AG04450 (cell line): Measurements from ENCODE around the gene OR2T11. TPM values are rescaled to one million over a fixed set of nuclear protein-coding genes. Genes with fewer than 3 reads are reported as not detected.

Experiments
- CTCF ChIA-PET: fragments of 300-600, 350-600 bp; formaldehyde crosslinking; extraction: SDS; loops from one replicate; lab custom pipeline; 2022; ENCODE audit warnings: antibody characterized with exemption, inconsistent platforms; lab: Charles Lee
- POLR2A ChIA-PET: fragments of 350-600 bp; formaldehyde crosslinking; extraction: SDS; loops from one replicate; lab custom pipeline; 2021; ENCODE audit warnings: antibody characterized with exemption, inconsistent platforms; lab: Yijun Ruan, JAX
- DNase-seq: peaks from one replicate; pipeline ENCODE4 v3.0.0-alpha.2; 2011; ENCODE audit warnings: low read depth, low spot score
- H3K27ac ChIP-seq: one replicate; pipeline ENCODE4 v1.5.1; 2012; ENCODE audit warnings: low read depth, low read length, control low read depth
- H3K27me3 ChIP-seq: one replicate; pipeline ENCODE4 v1.6.0; 2012; ENCODE audit warnings: low read length; ENCODE audit not compliant: control insufficient read depth, insufficient read depth
- H3K4me3 ChIP-seq: 2 replicates; pipeline ENCODE4 v1.5.1; 2011; ENCODE audit warnings: mild to moderate bottlenecking, low read depth, low read length, control low read depth
- H3K9me3 ChIP-seq: 2 replicates; pipeline ENCODE4 v1.5.1; 2012; ENCODE audit warnings: low read length; ENCODE audit not compliant: control insufficient read depth, insufficient read depth
- CTCF ChIP-seq: IDR thresholded peaks from 2 replicates; pipeline ENCODE4 v1.5.1; 2011; ENCODE audit warnings: low read depth, low read length, control low read depth, inconsistent platforms
- polyA plus RNA-seq: library from polyadenylated mRNA; depleted of rRNA; stranded (reverse); fragments of >200 nt; gene quantifications from 2 replicates; pipeline ENCODE4 v1.2.3, GENCODE V29; 2011

Gene OR2T11
- polyA plus RNA-seq, 1 experiment, result not detected

DNA sequence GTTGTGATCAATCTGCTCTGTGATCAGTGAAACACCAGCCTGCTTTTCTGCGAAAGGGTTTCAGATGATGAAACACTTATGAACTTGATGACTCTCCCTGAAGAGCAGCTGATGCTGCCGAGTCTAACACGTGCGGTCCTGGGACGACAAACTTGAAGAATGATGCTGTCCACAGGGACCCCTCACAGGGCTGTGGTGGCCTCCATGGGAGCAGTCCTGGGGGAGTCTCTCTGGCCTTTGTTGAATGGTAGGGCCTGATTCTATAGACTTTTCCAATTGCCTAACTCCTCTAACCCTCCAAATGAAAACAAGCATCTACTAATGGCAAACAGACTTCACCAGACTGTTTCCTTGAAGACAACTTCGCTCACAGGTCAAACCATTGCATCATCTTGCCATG is 37.3 kb downstream of the OR2T11 start, which contains the start of gene OR2T10:
OR2T10 (minus strand) TSS at position 112 of the 400 bp plus-strand sequence. CDS start 3,932 bp downstream, outside the sequence.
- ChIA-PET CTCF (no interaction called here), POLR2A (no interaction called here)
- peaks cover 3% of the 10 kb centered on the region; the same call in 1 of the 2 replicates for H3K9me3 ChIP-seq
- H3K27me3 ChIP-seq, result no peaks in the 10 kb centered on the region
- DNase-seq, result no peak
- no peak for TF ChIP-seq CTCF
- no peak within 1 kb of the TSS for H3K27ac ChIP-seq
- no peak within 1 kb of the TSS for H3K4me3 ChIP-seq

DNA sequence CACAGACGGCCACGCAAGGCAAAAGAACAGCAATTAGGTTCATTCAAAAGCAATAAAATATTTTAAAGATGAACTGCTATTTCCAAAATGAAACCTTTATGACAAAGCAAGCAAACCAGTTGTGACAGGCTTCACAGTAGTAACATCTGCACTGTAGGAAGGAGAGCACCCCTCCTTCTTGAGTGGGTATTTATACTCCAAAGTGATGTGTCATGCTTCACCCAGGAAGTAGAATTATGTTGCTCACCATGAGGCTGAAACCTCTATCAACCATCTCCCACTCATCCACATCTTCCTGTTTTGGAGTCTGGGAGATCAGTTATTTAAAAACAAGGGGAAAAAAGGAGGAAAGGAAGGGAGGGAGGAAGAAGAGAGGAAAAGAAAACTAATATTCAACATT is 38.3 kb downstream of the OR2T11 start:
- POLR2A ChIA-PET, result no interaction called here
- no peak for DNase-seq
- no peak for TF ChIP-seq CTCF

GRCh38 chr1:248593226-248593625 is 41.7 kb downstream of the OR2T11 start:
- DNase-seq, result no peak
- TF ChIP-seq CTCF, result no peak
- H3K27ac ChIP-seq, result no peak overlapping the region
- H3K27me3 ChIP-seq, result no peaks in the 10 kb centered on the region
- H3K9me3 ChIP-seq, result peaks cover 6% of the 10 kb centered on the region
- no peak overlapping the region for H3K4me3 ChIP-seq
- CTCF ChIA-PET, result no interaction called here
- POLR2A ChIA-PET, result no interaction called here

More for the DNA sequence above, 38.3 kb downstream of the OR2T11 start:
- CTCF ChIA-PET, result no interaction called here
- Histone ChIP-seq H3K27me3 (no peaks in the 10 kb centered on the region), H3K27ac (no peak overlapping the region), H3K4me3 (no peak overlapping the region), H3K9me3 (peaks cover 3% of the 10 kb centered on the region; the same call in 1 of the 2 replicates)

DNA sequence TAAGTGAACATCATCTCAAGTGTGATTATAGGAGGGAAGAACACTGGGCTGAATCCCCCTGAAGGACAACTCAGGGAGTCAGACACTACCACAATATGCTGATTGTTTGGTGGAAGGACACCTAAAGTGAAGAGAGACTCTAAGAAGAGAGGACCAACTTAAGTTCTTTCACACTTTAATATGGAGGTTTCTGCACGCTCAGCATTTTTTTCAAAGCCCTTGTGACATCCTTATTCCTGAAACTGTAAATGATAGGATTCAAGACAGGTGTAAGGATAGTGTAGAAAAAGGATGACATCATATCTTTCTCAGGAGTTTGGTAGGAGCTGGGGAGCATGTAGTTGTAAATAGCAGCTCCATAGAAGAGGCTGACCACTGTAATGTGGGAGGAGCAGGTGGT is 42.2 kb downstream of the OR2T11 start:
- no peak for TF ChIP-seq CTCF
- H3K27me3 ChIP-seq, result no peaks in the 10 kb centered on the region
- no peak overlapping the region for H3K4me3 ChIP-seq
- no peak for DNase-seq
- H3K27ac ChIP-seq, result no peak overlapping the region
- ChIA-PET POLR2A (no interaction called here), CTCF (no interaction called here)
- H3K9me3 ChIP-seq, result peaks cover 6% of the 10 kb centered on the region

GRCh38 chr1:248590055-248590454 is 44.8 kb downstream of the OR2T11 start:
- CTCF ChIA-PET, result no interaction called here

More at GRCh38 chr1:248590055-248590454, 44.8 kb downstream of the OR2T11 start:
- H3K4me3 ChIP-seq, result no peak overlapping the region
- peaks cover 6% of the 10 kb centered on the region for H3K9me3 ChIP-seq
- H3K27ac ChIP-seq, result no peak overlapping the region
- H3K27me3 ChIP-seq, result no peaks in the 10 kb centered on the region
- POLR2A ChIA-PET, result no interaction called here
- no peak for DNase-seq
- no peak for TF ChIP-seq CTCF
